H1 (cell line): ENCODE results near the gene IL36RN. TPM values are rescaled to one million over a fixed set of nuclear protein-coding genes. Genes with fewer than 3 reads are reported as not detected.

Experiments
- CTCF ChIA-PET: fragments of 300-600 bp; sonication (Branson Sonifier 250); formaldehyde crosslinking; loops from one replicate; lab custom pipeline; 2021; ENCODE audit not compliant: partially characterized antibody; lab: Charles Lee
- POLR2A ChIA-PET: fragments of 300-600 bp; sonication (Branson Sonifier 250); formaldehyde crosslinking; loops from one replicate; lab custom pipeline; 2021; ENCODE audit warnings: inconsistent platforms; ENCODE audit not compliant: partially characterized antibody; lab: Charles Lee
- DNase-seq, 2 experiments: peaks; one replicate each; pipeline versions ENCODE4 v3.0.0 to v3.0.0-alpha.2; 2010 to 2022; ENCODE audit warnings: low spot score in 2 of 2, low read depth in 1 of 2, mixed read lengths in 1 of 2
- FAIRE-seq: peaks from 2 replicates; lab custom pipeline; 2011; peaks lifted over from hg19 to GRCh38; lab: Jason Lieb, UNC
- H2AFZ ChIP-seq: 2 replicates; pipeline ENCODE4 v1.8.1; 2012; ENCODE audit warnings: low read length, inconsistent platforms
- H2AK5ac ChIP-seq: 2 replicates; pipeline ENCODE4 v1.6.1; 2013; ENCODE audit warnings: low read depth, low read length
- H2BK120ac ChIP-seq: replicated peaks from 2 replicates; pipeline ENCODE3; 2013; ENCODE audit warnings: low read depth, low read length, inconsistent platforms
- H2BK12ac ChIP-seq: 2 replicates; pipeline ENCODE4 v1.6.1; 2013; ENCODE audit warnings: low read depth, low read length
- H2BK15ac ChIP-seq: 2 replicates; pipeline ENCODE4 v1.6.1; 2013; ENCODE audit warnings: low read length
- H2BK20ac ChIP-seq: 2 replicates; pipeline ENCODE4 v1.6.1; 2013; ENCODE audit warnings: low read length
- H2BK5ac ChIP-seq: 2 replicates; pipeline ENCODE4 v1.6.1; 2013; ENCODE audit warnings: low read depth, low read length
- H3K14ac ChIP-seq: 2 replicates; pipeline ENCODE4 v1.6.1; 2013; ENCODE audit warnings: inconsistent platforms; ENCODE audit not compliant: insufficient read length
- H3K18ac ChIP-seq: 2 replicates; pipeline ENCODE4 v1.6.1; 2013; ENCODE audit warnings: low read length; ENCODE audit errors: extremely low read depth
- H3K23ac ChIP-seq: 2 replicates; pipeline ENCODE4 v1.6.1; 2013; ENCODE audit warnings: inconsistent platforms; ENCODE audit not compliant: insufficient read length
- H3K23me2 ChIP-seq: 2 replicates; pipeline ENCODE4 v1.6.1; 2013; ENCODE audit warnings: low read depth, low read length
- H3K27ac ChIP-seq: 2 replicates; pipeline ENCODE4 v1.6.1; 2011; ENCODE audit warnings: low read depth, low read length, inconsistent platforms
- H3K27me3 ChIP-seq, 4 experiments: replicated peaks in 1 of 4; 1 replicate in 1 of 4; 2 replicates in 3 of 4; pipeline versions ENCODE4 v1.6.1 to v1.8.1; 2011 to 2013; ENCODE audit warnings: low read length in 3 of 4, mild to moderate bottlenecking in 3 of 4, inconsistent platforms in 2 of 4, mixed read lengths in 2 of 4, moderate library complexity in 1 of 4; ENCODE audit not compliant: control insufficient read depth in 3 of 4, insufficient read depth in 3 of 4; ENCODE audit errors: extremely low read depth in 1 of 4
- H3K36me3 ChIP-seq, 4 experiments: 2 replicates each; pipeline versions ENCODE4 v1.6.1 to v1.8.1; 2011 to 2013; ENCODE audit warnings: mild to moderate bottlenecking in 4 of 4, low read length in 3 of 4, moderate library complexity in 2 of 4, control low read depth in 1 of 4, inconsistent platforms in 1 of 4; ENCODE audit not compliant: insufficient read depth in 4 of 4, control insufficient read depth in 2 of 4
- H3K4ac ChIP-seq: replicated peaks from 2 replicates; pipeline ENCODE3; 2013; ENCODE audit warnings: low read length, low read depth, mixed read lengths, inconsistent platforms; ENCODE audit not compliant: insufficient read length
- H3K4me1 ChIP-seq, 4 experiments: replicated peaks in 1 of 4; 1 replicate in 1 of 4; 2 replicates in 3 of 4; pipeline versions ENCODE4 v1.6.1 to v1.8.1; 2011 to 2013; ENCODE audit warnings: low read length in 3 of 4, inconsistent platforms in 2 of 4, mixed read lengths in 1 of 4; ENCODE audit not compliant: insufficient read depth in 4 of 4, control insufficient read depth in 3 of 4
- H3K4me2 ChIP-seq, 2 experiments: 2 replicates each; pipeline versions ENCODE4 v1.6.1 to v1.8.1; 2011 to 2013; ENCODE audit warnings: low read depth in 2 of 2, low read length in 2 of 2, control low read depth in 1 of 2, inconsistent platforms in 1 of 2, mild to moderate bottlenecking in 1 of 2; ENCODE audit not compliant: insufficient read depth in 1 of 2
- H3K4me3 ChIP-seq, 4 experiments: fragments of 200-600, 300-600 bp in 1 of 4; sonication (generic), shearing (Covaris generic), sonication (Bioruptor Twin) in 1 of 4; 2 replicates each; pipeline versions ENCODE4 v1.5.1 to v1.8.1; 2011 to 2016; ENCODE audit warnings: low read length in 4 of 4, low read depth in 3 of 4, control low read depth in 2 of 4, inconsistent platforms in 2 of 4, mild to moderate bottlenecking in 2 of 4, mixed read lengths in 1 of 4, moderate library complexity in 1 of 4; ENCODE audit not compliant: insufficient read depth in 2 of 4; ENCODE audit errors: extremely low read depth in 1 of 4
- H3K56ac ChIP-seq: replicated peaks from 2 replicates; pipeline ENCODE3; 2013; ENCODE audit warnings: low read depth, mild to moderate bottlenecking, mixed read lengths, low read length, inconsistent platforms; ENCODE audit not compliant: insufficient read length
- H3K79me1 ChIP-seq: 2 replicates; pipeline ENCODE4 v1.6.1; 2013; ENCODE audit warnings: low read depth, low read length, control low read depth
- H3K79me2 ChIP-seq, 2 experiments: 2 replicates each; pipeline versions ENCODE4 v1.6.1 to v1.8.1; 2012 to 2013; ENCODE audit warnings: low read length in 2 of 2, mild to moderate bottlenecking in 2 of 2, inconsistent platforms in 1 of 2; ENCODE audit not compliant: insufficient read depth in 2 of 2, control insufficient read depth in 1 of 2
- H3K9ac ChIP-seq, 4 experiments: replicated peaks in 1 of 4; 1 replicate in 1 of 4; 2 replicates in 3 of 4; pipeline versions ENCODE4 v1.6.1 to v1.8.1; 2011 to 2013; ENCODE audit warnings: low read depth in 3 of 4, low read length in 3 of 4, control low read depth in 2 of 4, mild to moderate bottlenecking in 2 of 4, moderate library complexity in 2 of 4, inconsistent platforms in 1 of 4; ENCODE audit errors: extremely low read depth in 1 of 4
- H3K9me3 ChIP-seq, 2 experiments: 2 replicates each; pipeline versions ENCODE4 v1.6.1 to v1.8.1; 2012 to 2013; ENCODE audit warnings: mild to moderate bottlenecking in 2 of 2, moderate library complexity in 2 of 2, control low read depth in 1 of 2, inconsistent platforms in 1 of 2, low read depth in 1 of 2, low read length in 1 of 2, mixed read lengths in 1 of 2; ENCODE audit not compliant: insufficient read depth in 2 of 2
- H4K20me1 ChIP-seq, 2 experiments: replicated peaks in 1 of 2; 2 replicates each; pipeline versions ENCODE3 to v1.8.1; 2011 to 2013; ENCODE audit warnings: inconsistent platforms in 2 of 2, low read length in 2 of 2, mild to moderate bottlenecking in 1 of 2; ENCODE audit not compliant: insufficient read depth in 2 of 2, control insufficient read depth in 1 of 2
- H4K5ac ChIP-seq: 2 replicates; pipeline ENCODE4 v1.6.1; 2013; ENCODE audit warnings: low read length, low read depth, mixed read lengths, inconsistent platforms; ENCODE audit not compliant: insufficient read length
- H4K8ac ChIP-seq: 2 replicates; pipeline ENCODE4 v1.8.0; 2013; ENCODE audit warnings: mild to moderate bottlenecking, moderate library complexity, low read length, inconsistent platforms; ENCODE audit not compliant: insufficient read depth; ENCODE audit errors: extremely low read depth
- H4K91ac ChIP-seq: replicated peaks from 2 replicates; pipeline ENCODE3; 2013; ENCODE audit warnings: low read length, mixed read lengths, inconsistent platforms; ENCODE audit not compliant: insufficient read length
- ATF2 ChIP-seq: IDR thresholded peaks from 2 replicates; pipeline ENCODE4 v1.6.1; 2012; ENCODE audit warnings: low read length, inconsistent platforms
- EZH2 ChIP-seq: fragments of 200-600 bp; sonication (generic); IDR thresholded peaks from 2 replicates; pipeline ENCODE4 v1.7.1; 2012; ENCODE audit warnings: low read depth, mild to moderate bottlenecking, moderate library complexity, low read length, inconsistent platforms; ENCODE audit not compliant: severe bottlenecking
- GTF2F1 ChIP-seq: IDR thresholded peaks from 2 replicates; pipeline ENCODE4 v1.6.1; 2012; ENCODE audit warnings: low read depth, low read length, improper control_type of control experiment, borderline replicate concordance
- HDAC6 ChIP-seq: IDR thresholded peaks from one replicate; pipeline ENCODE4 v1.7.1; 2012; ENCODE audit warnings: low read depth, mild to moderate bottlenecking, inconsistent platforms, low read length, moderate library complexity
- POLR2A ChIP-seq, 2 experiments: IDR thresholded peaks; 1 replicate in 1 of 2; 2 replicates in 1 of 2; pipeline ENCODE4 v1.6.1; 2011; ENCODE audit warnings: low read depth in 2 of 2, low read length in 2 of 2, mild to moderate bottlenecking in 2 of 2; ENCODE audit errors: control extremely low read depth in 1 of 2
- RBBP5 ChIP-seq: IDR thresholded peaks from 2 replicates; pipeline ENCODE4 v1.7.1; 2012; ENCODE audit warnings: low read depth, mild to moderate bottlenecking, inconsistent platforms, low read length, moderate library complexity, borderline replicate concordance
- RFX5 ChIP-seq: IDR thresholded peaks from 2 replicates; pipeline ENCODE4 v1.6.1; 2011; ENCODE audit warnings: low read depth, low read length, improper control_type of control experiment, borderline replicate concordance
- RNF2 ChIP-seq: fragments of 200-900, 300-1000 bp; sonication (generic); IDR thresholded peaks from 2 replicates; pipeline ENCODE4 v1.7.1; 2016; ENCODE audit warnings: borderline replicate concordance, low read depth, mild to moderate bottlenecking, antibody characterized with exemption, low read length; ENCODE audit not compliant: poor library complexity, severe bottlenecking; ENCODE audit errors: missing control alignments
- RXRA ChIP-seq: IDR thresholded peaks from 2 replicates; pipeline ENCODE4 v1.6.1; 2011; ENCODE audit warnings: low read depth, mild to moderate bottlenecking, low read length, moderate library complexity; ENCODE audit not compliant: insufficient read depth
- SIN3A ChIP-seq, 2 experiments: IDR thresholded peaks in 1 of 2; conservative IDR thresholded peaks in 1 of 2; 2 replicates each; pipeline ENCODE4 v1.6.1; 2011 to 2012; ENCODE audit warnings: low read length in 2 of 2, improper control_type of control experiment in 1 of 2, low read depth in 1 of 2, mild to moderate bottlenecking in 1 of 2
- WGBS, 2 experiments: shearing (Covaris generic) in 1 of 2; methylation state at CpG; one replicate each; pipeline versions ENCODE4 v1.1.6 to v1.1.7; 2013 to 2015; ENCODE audit warnings: low lambda C conversion rate in 2 of 2, mixed read lengths in 2 of 2, inconsistent platforms in 1 of 2, low coverage in 1 of 2, missing lambda C conversion rate in 1 of 2; ENCODE audit not compliant: insufficient replicate concordance in 2 of 2, insufficient coverage in 1 of 2, insufficient read length in 1 of 2; ENCODE audit errors: extremely low coverage in 1 of 2, missing lambda C conversion rate in 1 of 2; 5-methylcytosine and 5-hydroxymethylcytosine counted together
- polyA plus RNA-seq, 7 experiments: library from polyadenylated mRNA; depleted of rRNA in 3 of 7; stranded (reverse) in 5 of 7; unstranded in 2 of 7; fragments of >200 nt in 5 of 7; fragments of 200-250 nt in 2 of 7; gene quantifications; 1 replicate in 5 of 7; 2 replicates in 1 of 7; 4 replicates in 1 of 7; pipeline versions ENCODE4 v1.2.1 to v1.2.3, GENCODE V29; 2011 to 2013; ENCODE audit warnings: missing spikeins in 2 of 7, mixed read lengths in 2 of 7
- total RNA-seq: library from RNA; stranded (reverse); fragmentation: NEBNext Ultra II Directional; extraction: Animal tissue kit (Norgen Biotek cat#: 25700); gene quantifications from 2 replicates; pipeline ENCODE4 v1.2.1, GENCODE V29; 2021

The IL36RN gene
- total and polyA plus RNA-seq, 2 of the 8 experiments (the other 6 are each of a cell fraction or from before 2014, with no cell fraction given) = not detected

GRCh38 chr2:113076954-113077669 lies 18.1 kb downstream of the IL36RN start:
- no peak overlapping the region for H2AK5ac ChIP-seq
- H3K9me3 ChIP-seq = no peaks in the 10 kb centered on the region
- H3K23me2 ChIP-seq = no peaks in the 10 kb centered on the region
- H2BK15ac ChIP-seq = no peak overlapping the region
- no peak overlapping the region for H3K4ac ChIP-seq
- CTCF ChIA-PET = interaction anchor here (0.5 to 11.0 kb wide), 9 partner anchors 22 to 939 kb away, joined by 3 to 159 read pairs (median 5); partner anchors contain the start of genes FBLN7 and PSD4
- H3K79me2 ChIP-seq = no peaks in the 10 kb centered on the region
- H2BK12ac ChIP-seq = no peak overlapping the region
- H3K4me3 ChIP-seq = no peak overlapping the region
- H2BK5ac ChIP-seq = no peak overlapping the region
- H4K91ac ChIP-seq = no peak overlapping the region
- H3K36me3 ChIP-seq = no peaks in the 10 kb centered on the region
- no peaks in the 10 kb centered on the region for H3K27me3 ChIP-seq
- no peak overlapping the region for H4K5ac ChIP-seq
- no peaks in the 10 kb centered on the region for H4K20me1 ChIP-seq
- H2AFZ ChIP-seq = no peak overlapping the region
- H3K4me2 ChIP-seq = no peak overlapping the region
- no peak overlapping the region for H3K56ac ChIP-seq
- H3K79me1 ChIP-seq = no peaks in the 10 kb centered on the region
- 97% methylated on average over 3 of the region's 3 CpGs; no CpG with 5 or more reads in 1 of the 2 experiments for WGBS, 2 experiments
- no peak overlapping the region for H2BK120ac ChIP-seq
- peaks cover 0 to 2% (median 0%) of the 10 kb centered on the region in 4 experiments; a peak in 1 of 7 replicates for H3K4me1 ChIP-seq
- FAIRE-seq (no peak), DNase-seq (no peak)
- peak overlapping the region; percentile 70; the same call in 1 of the 2 replicates for H4K8ac ChIP-seq
- H2BK20ac ChIP-seq = no peak overlapping the region
- H3K18ac ChIP-seq = no peak overlapping the region
- no peak overlapping the region for H3K23ac ChIP-seq
- POLR2A ChIA-PET = no interaction called here
- H3K9ac ChIP-seq = no peak overlapping the region
- no peak overlapping the region for H3K27ac ChIP-seq
- no peak overlapping the region for H3K14ac ChIP-seq
- no peak for TF ChIP-seq RFX5
- TF ChIP-seq EZH2 = no peak
- TF ChIP-seq RNF2 = no peak
- TF ChIP-seq POLR2A (IDR thresholded peaks at IDR 0.05; ENCODE audit: control extremely low read depth in 1 of 2, low read depth in 2 of 2, low read length in 2 of 2) = no peak
- TF ChIP-seq RXRA = no peak
- TF ChIP-seq ATF2 = no peak
- TF ChIP-seq RBBP5 = no peak
- TF ChIP-seq GTF2F1 = no peak
- no peak for TF ChIP-seq HDAC6
- no peak for TF ChIP-seq SIN3A (conservative IDR thresholded peaks at IDR 0.05 in 1 of 2, IDR thresholded peaks at IDR 0.05 in 1 of 2; ENCODE audit: low read depth in 1 of 2, low read length in 2 of 2)
